OCI-LY3 (cell line): ENCODE data around the gene IRAK3.
A peak's percentile ranks its signal among the peaks of the same experiment; 100 is the strongest.
"Not testable (repeated sequence)": the region's sequence is repeated elsewhere in the genome, so short reads cannot be mapped to it uniquely, and the experiment has no call there.

Source experiments
- H2AFZ ChIP-seq: fragments of 200-600, 300-600 bp; shearing (Covaris generic); 2 replicates; pipeline ENCODE4 v1.6.0; 2014; ENCODE audit warnings: antibody characterized with exemption, low read depth, low read length
- H3K27ac ChIP-seq: fragments of 200-600, 300-600 bp; sonication (generic); 2 replicates; pipeline ENCODE4 v1.5.1; 2014; ENCODE audit warnings: mild to moderate bottlenecking, low read length, moderate library complexity, mixed read lengths
- H3K27me3 ChIP-seq: fragments of 200-600, 300-600 bp; sonication (generic); 2 replicates; pipeline ENCODE4 v1.6.1; 2014; ENCODE audit warnings: low read depth, low read length, mixed read lengths
- H3K36me3 ChIP-seq: fragments of 200-600, 300-600 bp; sonication (generic); replicated peaks from 2 replicates; pipeline ENCODE3; 2014; ENCODE audit warnings: low read depth, low read length, mixed read lengths
- H3K4me1 ChIP-seq: fragments of 300-600, 200-600 bp; sonication (generic); 2 replicates; pipeline ENCODE4 v1.6.1; 2014; ENCODE audit warnings: low read length, mixed read lengths
- H3K4me2 ChIP-seq: fragments of 200-600, 300-600 bp; sonication (generic); 2 replicates; pipeline ENCODE4 v1.6.1; 2014; ENCODE audit warnings: low read length, mixed read lengths
- H3K4me3 ChIP-seq: fragments of 300-600, 200-600 bp; sonication (generic); 2 replicates; pipeline ENCODE4 v1.5.1; 2014; ENCODE audit warnings: antibody characterized with exemption, mild to moderate bottlenecking, low read length, moderate library complexity
- H3K79me2 ChIP-seq: fragments of 300-600, 200-600 bp; shearing (Covaris generic); 2 replicates; pipeline ENCODE4 v1.6.1; 2014; ENCODE audit warnings: mild to moderate bottlenecking, low read length, mixed read lengths
- H3K9ac ChIP-seq: fragments of 300-600, 200-600 bp; shearing (Covaris generic); 2 replicates; pipeline ENCODE4 v1.6.0; 2014; ENCODE audit warnings: mild to moderate bottlenecking, low read length, moderate library complexity
- H3K9me3 ChIP-seq: fragments of 200-600, 300-600 bp; shearing (Covaris generic); 2 replicates; pipeline ENCODE4 v1.6.1; 2014; ENCODE audit warnings: low read length, mixed read lengths; ENCODE audit not compliant: insufficient read depth
- H4K20me1 ChIP-seq: fragments of 200-600, 300-600 bp; sonication (generic); 2 replicates; pipeline ENCODE4 v1.6.1; 2016; ENCODE audit warnings: low read length, mixed read lengths; ENCODE audit not compliant: insufficient read depth
- EZH2phosphoT487 ChIP-seq: fragments of 200-600 bp; shearing (Covaris generic); IDR thresholded peaks from 2 replicates; pipeline ENCODE4 v1.6.1; 2018; ENCODE audit warnings: antibody characterized with exemption, mixed run types, low read depth
- TF ChIP-seq, protein P1 (sequence below): fragments of 200-600, 300-600 bp; sonication (generic); IDR thresholded peaks from 2 replicates; pipeline ENCODE4 v1.5.1; 2014; ENCODE audit warnings: antibody characterized with exemption, low read length, low read depth

IRAK3 gene

GRCh38 chr12:66235626-66236281, 46.7 kb downstream of the IRAK3 start:
- no peaks in the 10 kb centered on the region for H3K27me3 ChIP-seq
- peak overlapping the region; percentile 63 for H3K9ac ChIP-seq

DNA sequence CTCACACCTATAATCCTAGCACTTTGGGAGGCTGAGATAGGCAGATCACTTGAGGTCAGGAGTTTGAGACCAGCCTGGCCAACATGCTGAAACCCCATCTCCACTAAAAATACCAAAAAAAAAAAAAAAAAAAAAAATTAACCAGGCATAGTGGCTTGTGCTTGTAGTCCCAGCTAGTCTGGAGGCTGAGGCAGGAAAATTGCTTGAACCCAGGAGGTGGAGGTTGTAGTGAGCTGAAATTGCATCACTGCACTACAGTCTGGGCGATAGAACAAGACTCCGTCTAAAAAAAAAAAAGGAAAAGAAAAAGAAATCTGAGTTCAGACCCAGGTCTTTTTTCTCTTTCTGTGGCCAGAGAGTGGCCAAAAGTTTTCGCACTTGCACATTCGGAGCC, 47.3 kb downstream of the IRAK3 start:
- H3K4me1 ChIP-seq: peaks cover 36% of the 10 kb centered on the region
- not testable (repeated sequence) for H3K27me3 ChIP-seq, H3K9me3 ChIP-seq, H4K20me1 ChIP-seq, H3K9ac ChIP-seq, H3K36me3 ChIP-seq, H3K79me2 ChIP-seq, H3K27ac ChIP-seq
- H2AFZ ChIP-seq: 0 out of 2 replicates have a peak overlapping the region, but pooled peaks have one; percentile 75
- peak overlapping the region; percentile 82; the same call in 1 of the 2 replicates for H3K4me3 ChIP-seq
- H3K4me2 ChIP-seq: peak overlapping the region; percentile 82

More at GRCh38 chr12:66235626-66236281, 46.7 kb downstream of the IRAK3 start:
- Histone ChIP-seq H3K36me3 (no peaks in the 10 kb centered on the region), H3K4me3 (peak overlapping the region; percentile 82), H3K27ac (no peak overlapping the region), H3K4me1 (peaks cover 36% of the 10 kb centered on the region), H4K20me1 (no peaks in the 10 kb centered on the region), H3K9me3 (no peaks in the 10 kb centered on the region), H3K79me2 (no peaks in the 10 kb centered on the region), H3K4me2 (peak overlapping the region; percentile 82), H2AFZ (peak overlapping the region; percentile 75)
- no peak for TF ChIP-seq EZH2phosphoT487
- TF ChIP-seq, protein P1, sequence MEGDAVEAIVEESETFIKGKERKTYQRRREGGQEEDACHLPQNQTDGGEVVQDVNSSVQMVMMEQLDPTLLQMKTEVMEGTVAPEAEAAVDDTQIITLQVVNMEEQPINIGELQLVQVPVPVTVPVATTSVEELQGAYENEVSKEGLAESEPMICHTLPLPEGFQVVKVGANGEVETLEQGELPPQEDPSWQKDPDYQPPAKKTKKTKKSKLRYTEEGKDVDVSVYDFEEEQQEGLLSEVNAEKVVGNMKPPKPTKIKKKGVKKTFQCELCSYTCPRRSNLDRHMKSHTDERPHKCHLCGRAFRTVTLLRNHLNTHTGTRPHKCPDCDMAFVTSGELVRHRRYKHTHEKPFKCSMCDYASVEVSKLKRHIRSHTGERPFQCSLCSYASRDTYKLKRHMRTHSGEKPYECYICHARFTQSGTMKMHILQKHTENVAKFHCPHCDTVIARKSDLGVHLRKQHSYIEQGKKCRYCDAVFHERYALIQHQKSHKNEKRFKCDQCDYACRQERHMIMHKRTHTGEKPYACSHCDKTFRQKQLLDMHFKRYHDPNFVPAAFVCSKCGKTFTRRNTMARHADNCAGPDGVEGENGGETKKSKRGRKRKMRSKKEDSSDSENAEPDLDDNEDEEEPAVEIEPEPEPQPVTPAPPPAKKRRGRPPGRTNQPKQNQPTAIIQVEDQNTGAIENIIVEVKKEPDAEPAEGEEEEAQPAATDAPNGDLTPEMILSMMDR: no peak; the same call in 1 of the 2 replicates

GRCh38 chr12:66236969-66237368, 48.0 kb downstream of the IRAK3 start:
- Histone ChIP-seq H3K4me2 (peak overlapping the region; percentile 16), H3K27me3 (no peaks in the 10 kb centered on the region), H4K20me1 (no peaks in the 10 kb centered on the region), H3K9me3 (no peaks in the 10 kb centered on the region), H2AFZ (no peak overlapping the region), H3K27ac (no peak overlapping the region), H3K4me3 (no peak overlapping the region), H3K36me3 (no peaks in the 10 kb centered on the region), H3K9ac (no peak overlapping the region), H3K79me2 (no peaks in the 10 kb centered on the region), H3K4me1 (peaks cover 36% of the 10 kb centered on the region)
- no peak for TF ChIP-seq EZH2phosphoT487
- TF ChIP-seq, protein P1: no peak

DNA sequence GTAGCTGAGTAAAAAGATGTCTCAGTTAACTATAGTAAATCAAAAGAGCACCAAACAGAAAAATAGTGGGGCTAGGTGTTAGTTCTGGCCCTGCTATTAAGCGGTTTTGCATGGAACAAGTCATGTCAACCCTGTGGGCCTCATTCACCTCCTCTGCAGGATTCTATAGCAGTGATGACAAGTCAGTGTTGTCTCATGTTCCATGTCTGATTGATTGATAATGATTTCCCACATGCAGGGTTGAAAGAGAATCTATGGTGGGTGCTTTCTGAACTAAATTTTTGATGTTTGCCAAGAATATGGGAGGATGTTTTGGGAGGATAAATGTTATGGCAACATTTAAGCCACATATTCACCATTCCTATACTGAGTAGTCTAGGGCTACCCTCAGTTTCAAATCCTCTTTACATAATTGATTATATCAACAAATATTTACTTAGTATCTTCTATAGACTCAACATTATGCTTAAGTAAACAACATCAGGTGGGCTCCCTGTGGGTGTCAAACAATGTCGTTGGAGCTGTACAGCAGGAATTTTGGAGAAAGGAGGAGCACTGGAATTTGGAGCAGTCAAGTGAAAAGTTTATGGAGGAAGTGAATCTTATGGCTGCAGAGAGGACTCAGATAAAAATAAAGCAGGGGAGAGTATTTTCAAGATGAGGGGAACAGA, 48.6 kb downstream of the IRAK3 start:
- Histone ChIP-seq H3K9ac (no peak overlapping the region), H3K9me3 (no peaks in the 10 kb centered on the region), H3K4me2 (peak overlapping the region; percentile 31), H3K4me3 (no peak overlapping the region), H3K36me3 (no peaks in the 10 kb centered on the region), H3K79me2 (no peaks in the 10 kb centered on the region), H3K27me3 (no peaks in the 10 kb centered on the region), H3K4me1 (peaks cover 30% of the 10 kb centered on the region), H2AFZ (no peak overlapping the region), H4K20me1 (no peaks in the 10 kb centered on the region), H3K27ac (no peak overlapping the region)
- TF ChIP-seq EZH2phosphoT487: no peak
- TF ChIP-seq, protein P1: no peak
